A673 (cell line): ENCODE data around the gene SLC26A2. TPM values are rescaled to one million over a fixed set of nuclear protein-coding genes. Genes with fewer than 3 reads are reported as not detected.
A peak's percentile ranks its signal among the peaks of the same experiment; 100 is the strongest.

Experiments used
- BruUV-seq: library from RNA; stranded (reverse); fragments of 400-500 nt; replicated peaks from 2 replicates; lab custom pipeline; 2021; lab: Mats Ljungman, UMichigan
- CTCF ChIA-PET: fragments of 300-600 bp; sonication (Branson Sonifier 250); formaldehyde crosslinking; loops from one replicate; lab custom pipeline; 2022; ENCODE audit warnings: antibody characterized with exemption; lab: Charles Lee
- POLR2A ChIA-PET: fragments of 300-600 bp; sonication (Branson Sonifier 250); formaldehyde crosslinking; loops from one replicate; lab custom pipeline; 2022; ENCODE audit warnings: antibody characterized with exemption; ENCODE audit not compliant: low non-redundant PET; lab: Charles Lee
- DNase-seq: peaks from one replicate; pipeline ENCODE4 v3.0.0-alpha.2; 2015; ENCODE audit warnings: low spot score
- H3K27ac ChIP-seq: fragments of 200-600 bp; sonication (generic); 2 replicates; pipeline ENCODE4 v1.5.1; 2016; ENCODE audit warnings: mixed run types, low read depth, mild to moderate bottlenecking, mixed read lengths, antibody characterized with exemption, low read length; ENCODE audit not compliant: poor library complexity, severe bottlenecking
- H3K27me3 ChIP-seq: fragments of 200-600 bp; sonication (generic); replicated peaks from 2 replicates; pipeline ENCODE4 v1.6.1; 2017; ENCODE audit warnings: mixed run types, low read depth, mild to moderate bottlenecking, mixed read lengths, antibody characterized with exemption, low read length; ENCODE audit not compliant: insufficient read depth, poor library complexity
- H3K36me3 ChIP-seq: fragments of 200-600 bp; sonication (generic); 2 replicates; pipeline ENCODE4 v1.6.1; 2016; ENCODE audit warnings: mixed run types, mild to moderate bottlenecking, mixed read lengths, antibody characterized with exemption, low read length; ENCODE audit not compliant: insufficient read depth, poor library complexity, severe bottlenecking
- H3K4me1 ChIP-seq: fragments of 200-600 bp; sonication (generic); 2 replicates; pipeline ENCODE4 v1.6.1; 2017; ENCODE audit warnings: mixed run types, mild to moderate bottlenecking, mixed read lengths, antibody characterized with exemption, low read length; ENCODE audit not compliant: insufficient read depth, poor library complexity, severe bottlenecking
- H3K4me3 ChIP-seq: fragments of 200-600 bp; sonication (generic); 2 replicates; pipeline ENCODE4 v1.5.1; 2016; ENCODE audit warnings: low read depth, mixed run types, mild to moderate bottlenecking, mixed read lengths, low read length; ENCODE audit not compliant: poor library complexity, severe bottlenecking
- H3K9me3 ChIP-seq: fragments of 200-600 bp; sonication (generic); 2 replicates; pipeline ENCODE4 v1.6.1; 2016; ENCODE audit warnings: mixed run types, low read depth, mild to moderate bottlenecking, mixed read lengths, antibody characterized with exemption, low read length; ENCODE audit not compliant: poor library complexity, severe bottlenecking
- EZH2 ChIP-seq: fragments of 200-600 bp; sonication (generic); IDR thresholded peaks from 2 replicates; pipeline ENCODE4 v1.6.1; 2017; ENCODE audit warnings: borderline replicate concordance, low read depth, mild to moderate bottlenecking, mixed read lengths, antibody characterized with exemption, low read length; ENCODE audit not compliant: poor library complexity, severe bottlenecking
- intact Hi-C: fragments of 100-400 bp; cut with micrococcal nuclease; formaldehyde crosslinking; loops from one replicate; pipeline ENCODE4 v1.10.0; 2022; ENCODE audit not compliant: unreplicated experiment
- total RNA-seq: library from RNA; stranded (reverse); gene quantifications from 2 replicates; pipeline ENCODE4 v1.2.3, GENCODE V29; 2021
- TF ChIP-seq, protein P1 (sequence below): fragments of 300-800, 200-600 bp; sonication (generic); conservative IDR thresholded peaks from 2 replicates; pipeline ENCODE4 v1.5.1; 2017; ENCODE audit warnings: low read depth, mild to moderate bottlenecking, antibody characterized with exemption, low read length, moderate library complexity, mixed read lengths

Gene SLC26A2
- total RNA-seq, 1 experiment from 2014 or later: 83.0 TPM

DNA sequence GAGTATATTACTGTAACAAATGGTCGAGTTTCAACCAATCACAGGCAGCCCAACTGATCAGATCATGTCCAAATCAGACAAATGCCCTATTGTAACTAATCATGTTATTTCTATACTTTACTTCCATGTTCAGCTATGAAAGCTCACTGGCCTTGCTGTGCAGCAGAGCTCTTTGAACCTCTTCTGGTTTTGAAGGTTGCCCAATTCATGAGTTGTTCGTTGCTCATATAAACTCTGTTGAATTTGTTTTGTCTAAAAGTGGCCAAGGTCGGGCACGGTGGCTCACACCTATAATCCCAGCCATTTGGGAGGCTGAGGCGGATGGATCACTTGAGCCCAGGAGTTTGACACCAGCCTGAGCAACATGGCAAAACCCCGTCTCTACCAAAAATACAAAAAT lies 37.6 kb upstream of the SLC26A2 start:
- BruUV-seq: no TSS peak
- intact Hi-C loops: no loop called here

DNA sequence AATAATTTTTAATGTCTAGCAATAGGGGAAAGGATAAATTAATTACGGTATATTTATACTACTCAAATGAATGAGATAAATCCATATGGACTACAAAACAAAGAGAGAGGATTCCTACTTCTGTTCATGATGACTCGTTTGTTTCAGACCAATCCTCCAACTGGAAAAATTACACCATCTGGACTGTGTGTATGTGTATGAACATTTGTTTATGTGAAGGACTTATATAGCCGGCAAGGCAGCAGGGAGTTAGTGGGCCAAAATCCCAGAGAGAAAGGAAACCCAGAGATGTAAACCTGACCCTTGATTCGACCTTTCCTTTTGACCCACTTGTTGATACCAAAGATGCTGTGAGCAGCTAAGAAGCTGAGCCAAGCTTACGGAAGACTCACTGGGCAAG lies 36.1 kb upstream of the SLC26A2 start:
- no TSS peak for BruUV-seq

More for the DNA sequence above, 37.6 kb upstream of the SLC26A2 start:
- Histone ChIP-seq H3K27me3 (no peaks in the 10 kb centered on the region), H3K27ac (peak overlapping the region; percentile 7), H3K4me3 (no peak overlapping the region), H3K4me1 (peaks cover 17% of the 10 kb centered on the region), H3K9me3 (no peaks in the 10 kb centered on the region), H3K36me3 (no peaks in the 10 kb centered on the region)
- ChIA-PET POLR2A (no interaction called here), CTCF (no interaction called here)
- DNase-seq: no peak
- no peak for TF ChIP-seq EZH2
- TF ChIP-seq, protein P1, sequence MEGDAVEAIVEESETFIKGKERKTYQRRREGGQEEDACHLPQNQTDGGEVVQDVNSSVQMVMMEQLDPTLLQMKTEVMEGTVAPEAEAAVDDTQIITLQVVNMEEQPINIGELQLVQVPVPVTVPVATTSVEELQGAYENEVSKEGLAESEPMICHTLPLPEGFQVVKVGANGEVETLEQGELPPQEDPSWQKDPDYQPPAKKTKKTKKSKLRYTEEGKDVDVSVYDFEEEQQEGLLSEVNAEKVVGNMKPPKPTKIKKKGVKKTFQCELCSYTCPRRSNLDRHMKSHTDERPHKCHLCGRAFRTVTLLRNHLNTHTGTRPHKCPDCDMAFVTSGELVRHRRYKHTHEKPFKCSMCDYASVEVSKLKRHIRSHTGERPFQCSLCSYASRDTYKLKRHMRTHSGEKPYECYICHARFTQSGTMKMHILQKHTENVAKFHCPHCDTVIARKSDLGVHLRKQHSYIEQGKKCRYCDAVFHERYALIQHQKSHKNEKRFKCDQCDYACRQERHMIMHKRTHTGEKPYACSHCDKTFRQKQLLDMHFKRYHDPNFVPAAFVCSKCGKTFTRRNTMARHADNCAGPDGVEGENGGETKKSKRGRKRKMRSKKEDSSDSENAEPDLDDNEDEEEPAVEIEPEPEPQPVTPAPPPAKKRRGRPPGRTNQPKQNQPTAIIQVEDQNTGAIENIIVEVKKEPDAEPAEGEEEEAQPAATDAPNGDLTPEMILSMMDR: no peak

DNA sequence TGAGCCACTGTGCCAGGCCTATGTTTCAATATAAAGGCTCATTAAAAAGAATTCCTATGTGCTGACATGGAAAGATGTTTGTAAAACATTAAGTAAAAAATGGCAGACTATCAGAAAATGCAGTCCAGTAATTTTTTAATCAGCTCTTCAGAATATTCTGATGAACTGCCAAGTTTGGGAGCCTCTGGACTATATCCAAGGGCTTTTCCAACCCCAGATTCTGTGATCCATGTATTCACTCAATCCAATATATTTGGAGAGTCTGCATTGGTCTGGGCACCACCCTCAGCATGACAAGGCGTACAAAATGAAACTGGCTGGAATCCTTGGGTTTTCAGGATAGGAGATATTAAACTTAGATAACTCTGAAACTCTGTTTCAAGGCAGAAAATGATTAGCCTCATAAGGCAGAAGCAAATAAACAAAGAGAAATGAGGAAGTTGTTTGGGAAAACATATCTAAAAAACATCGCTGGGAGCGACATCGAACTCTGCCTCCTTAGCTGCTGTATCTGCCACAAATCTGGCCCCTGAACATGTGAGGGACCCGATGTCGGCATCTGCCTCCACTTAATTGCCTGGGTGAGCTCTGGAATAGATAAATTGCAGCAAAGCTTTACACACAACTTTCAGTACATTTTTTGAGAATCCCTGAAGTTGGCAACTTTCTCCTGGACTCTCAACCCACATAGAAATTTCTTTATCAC lies 30.4 kb upstream of the SLC26A2 start:
- ChIA-PET POLR2A (no interaction called here), CTCF (no interaction called here)
- Histone ChIP-seq H3K27ac (peak overlapping the region; percentile 98), H3K36me3 (no peaks in the 10 kb centered on the region), H3K4me1 (peaks cover 44% of the 10 kb centered on the region), H3K4me3 (no peak overlapping the region), H3K27me3 (no peaks in the 10 kb centered on the region), H3K9me3 (peaks cover 2% of the 10 kb centered on the region)
- no peak for TF ChIP-seq EZH2
- TF ChIP-seq, protein P1: no peak
- intact Hi-C loops: no loop called here
- no TSS peak for BruUV-seq
- peak; percentile 35 for DNase-seq

More for the DNA sequence above, 36.1 kb upstream of the SLC26A2 start:
- POLR2A ChIA-PET: no interaction called here
- Histone ChIP-seq H3K4me1 (peaks cover 17% of the 10 kb centered on the region), H3K9me3 (peaks cover 2% of the 10 kb centered on the region), H3K36me3 (no peaks in the 10 kb centered on the region), H3K4me3 (no peak overlapping the region), H3K27ac (peak overlapping the region; percentile 14), H3K27me3 (no peaks in the 10 kb centered on the region)
- DNase-seq: no peak
- TF ChIP-seq EZH2: no peak
- TF ChIP-seq, protein P1: no peak
- intact Hi-C loops: no loop called here
- CTCF ChIA-PET: no interaction called here
